LoVo (cell line): Measurements from ENCODE around the gene CALN1.
"Not testable (repeated sequence)": the region's sequence is repeated elsewhere in the genome, so short reads cannot be mapped to it uniquely, and the experiment has no call there.

ENCODE experiments used
- DNase-seq: peaks from one replicate; pipeline ENCODE4 v3.0.0-alpha.2; 2016; ENCODE audit warnings: low spot score

Gene CALN1

GRCh38 chr7:72412121-72412618 is at the start of gene CALN1:
Gene CALN1 (minus strand): TSS chr7:72412338.
- DNase-seq = not testable (repeated sequence)

DNA sequence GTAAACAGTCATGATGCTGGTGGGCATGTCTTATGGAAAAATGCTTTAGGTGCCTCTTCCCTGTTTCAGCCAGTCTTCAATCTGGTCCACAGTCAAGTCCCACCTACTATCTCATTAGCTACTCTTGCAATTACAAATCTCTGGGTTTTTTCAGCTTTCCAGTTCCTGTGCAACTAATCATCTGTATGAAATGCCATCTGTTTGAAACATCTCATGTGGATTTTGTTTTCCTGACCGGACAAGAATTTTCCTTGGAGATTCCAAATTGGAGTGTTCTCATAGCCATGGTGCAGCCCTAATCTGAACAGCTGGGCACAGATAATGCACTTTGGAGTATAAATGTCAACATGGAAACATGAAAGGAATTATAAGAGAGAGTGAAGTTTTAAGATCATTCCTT is 41.3 kb upstream of the CALN1 start:
- DNase-seq = no peak

GRCh38 chr7:72447465-72448204 is 35.5 kb upstream of the CALN1 start:
- DNase-seq = no peak

GRCh38 chr7:72446591-72447462 is 34.7 kb upstream of the CALN1 start:
- no peak for DNase-seq

- DNase-seq = no peak
Measured at GRCh38 chr7:72446131-72446530, 34.0 kb upstream of the CALN1 start.

DNA sequence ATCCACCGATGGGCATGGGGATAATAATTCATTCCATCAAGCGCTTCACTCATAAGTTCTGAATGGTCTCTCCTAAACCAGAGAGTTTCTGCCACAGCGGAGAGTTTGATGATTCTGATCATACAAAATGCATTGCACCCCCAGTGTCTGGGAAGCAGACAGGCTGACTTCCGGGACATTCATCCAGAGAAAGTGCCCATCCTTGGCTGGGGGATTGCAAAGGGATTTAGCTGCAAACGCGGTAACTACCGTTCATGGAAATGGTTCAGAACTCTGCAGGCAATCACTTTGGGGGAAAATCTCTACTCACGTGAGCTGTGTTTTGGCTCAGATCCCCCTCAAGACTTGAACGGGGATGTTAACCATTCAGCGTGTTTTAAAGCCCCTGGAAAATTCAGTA is 33.4 kb upstream of the CALN1 start:
- no peak for DNase-seq

DNA sequence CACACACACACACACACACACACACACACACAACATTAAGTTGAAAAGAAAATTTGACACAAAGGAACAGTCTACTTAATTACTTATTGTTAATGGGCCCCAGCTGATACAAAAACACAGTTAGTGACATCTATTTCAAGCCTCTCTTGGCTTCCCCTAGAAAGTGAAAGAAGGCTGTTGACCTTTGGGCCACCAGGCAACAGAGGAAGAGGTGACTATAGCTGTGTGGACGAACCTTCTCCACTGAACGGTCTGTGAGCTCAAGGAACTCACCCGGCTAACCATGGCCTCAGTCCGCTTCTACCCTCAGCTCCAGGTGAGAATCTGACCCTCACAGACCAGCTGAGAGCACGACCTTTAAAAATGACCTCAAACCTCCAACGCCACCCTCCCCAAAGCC is 32.9 kb upstream of the CALN1 start:
- no peak for DNase-seq

GRCh38 chr7:72444026-72444776 is 32.1 kb upstream of the CALN1 start:
- no peak for DNase-seq

DNA sequence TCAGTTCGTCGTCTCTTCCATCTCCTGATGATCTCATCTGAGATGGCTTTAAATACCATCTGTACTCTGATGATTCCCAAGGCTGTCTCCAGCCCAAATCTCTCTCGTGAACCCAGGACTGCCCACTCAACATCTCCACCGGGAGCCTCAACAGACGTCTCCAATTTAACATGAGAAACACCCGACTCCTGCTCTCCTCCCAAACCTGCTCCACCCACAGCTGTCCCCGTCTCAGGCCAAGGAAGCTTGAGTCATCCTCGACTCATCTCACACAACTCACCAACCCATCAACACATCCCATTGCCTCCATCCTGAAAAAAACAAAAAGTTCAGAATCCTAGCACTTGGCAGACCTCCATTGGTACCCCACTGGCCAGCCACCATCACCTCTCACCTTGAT is 29.7 kb upstream of the CALN1 start:
- no peak for DNase-seq

- no peak for DNase-seq
Measured at GRCh38 chr7:72438491-72438890, 26.4 kb upstream of the CALN1 start.

DNA sequence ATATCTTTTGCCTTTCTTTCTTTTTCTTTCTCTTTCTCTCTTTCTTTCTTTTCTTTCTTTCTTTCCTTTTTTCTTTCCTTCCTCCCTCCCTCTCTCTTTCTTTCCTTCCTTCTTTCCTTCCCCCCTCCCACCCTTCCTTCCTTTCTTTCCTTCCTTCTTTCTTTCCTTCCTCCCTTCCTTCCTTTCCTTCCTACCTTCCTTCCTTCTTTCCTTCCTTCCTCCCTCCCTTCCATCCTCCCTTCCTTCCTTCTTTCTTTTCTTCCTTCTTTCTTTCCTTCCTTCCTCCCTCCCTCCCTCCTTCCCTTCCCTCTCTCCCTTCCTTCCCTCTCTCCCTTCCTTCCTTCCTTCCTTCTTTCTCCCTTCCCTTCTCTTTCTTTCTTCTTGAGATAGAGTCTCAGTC is 25.5 kb upstream of the CALN1 start:
- DNase-seq = no peak

- no peak for DNase-seq
Measured at GRCh38 chr7:72437061-72437585, 25.0 kb upstream of the CALN1 start.

DNA sequence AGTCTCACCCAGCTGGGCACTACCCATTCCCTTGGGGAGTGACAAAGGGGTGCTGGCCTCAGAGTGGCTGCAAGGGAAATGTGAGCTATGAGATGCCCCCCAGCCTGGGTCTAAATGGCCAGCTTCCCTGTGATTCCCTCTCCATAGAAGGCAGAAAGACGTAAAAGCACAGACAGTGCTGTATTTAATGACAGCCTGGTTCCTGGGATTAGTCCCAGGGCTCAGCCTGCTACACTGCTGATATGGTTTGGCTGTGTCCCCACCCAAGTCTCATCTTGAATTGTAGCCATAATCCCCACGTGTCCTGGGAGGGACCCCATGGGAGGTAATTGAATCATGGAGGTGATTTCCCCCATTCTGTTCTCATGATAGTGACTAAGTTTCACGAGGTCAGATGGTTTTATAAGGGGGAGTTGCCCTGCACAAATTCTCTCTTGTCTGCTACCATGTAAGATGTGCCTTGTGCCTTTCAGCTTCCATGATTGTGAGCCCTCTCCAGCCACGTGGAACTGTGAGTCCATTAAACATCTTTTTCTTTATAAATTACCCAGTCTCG is 23.9 kb upstream of the CALN1 start:
- no peak for DNase-seq

DNA sequence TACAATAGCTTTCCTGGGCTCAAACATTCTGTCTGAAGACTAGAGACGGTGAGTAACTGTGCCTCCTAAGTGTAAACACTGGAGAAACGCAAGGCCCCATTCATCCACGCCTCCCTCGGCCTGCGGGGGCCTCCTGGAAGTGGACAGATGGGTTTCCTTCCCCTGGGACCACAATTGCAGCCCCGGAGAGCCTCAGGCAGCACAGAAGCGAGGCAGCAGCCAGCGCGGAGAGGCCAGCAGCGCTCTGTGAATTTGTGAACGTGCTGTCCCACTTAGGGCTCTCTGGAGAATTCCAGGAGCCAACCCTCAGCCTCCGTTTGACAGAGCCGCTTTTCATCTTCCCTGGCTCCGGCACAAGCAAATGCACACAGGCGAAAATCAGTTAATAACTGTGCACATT is 23.2 kb upstream of the CALN1 start:
- no peak for DNase-seq

- DNase-seq = no peak
Measured at GRCh38 chr7:72430531-72430930, 18.4 kb upstream of the CALN1 start.

DNA sequence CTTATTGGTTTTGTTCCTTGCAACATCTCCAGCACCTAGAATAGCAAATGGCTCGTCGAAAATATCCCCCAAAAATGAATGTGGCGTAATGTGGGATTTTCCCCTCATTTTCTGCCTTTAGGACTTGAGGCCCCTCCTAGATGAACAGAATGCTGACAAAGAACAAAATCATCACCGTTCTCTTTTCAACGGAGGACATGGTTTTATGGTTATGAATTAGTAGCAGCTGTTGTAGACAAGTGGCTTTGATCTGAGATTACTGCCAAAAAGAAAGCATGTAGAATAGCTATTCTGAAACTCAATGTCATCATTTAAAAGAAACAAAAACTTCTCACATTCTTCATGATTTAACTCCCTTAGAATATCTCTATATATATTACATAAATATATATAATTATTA is 17.2 kb upstream of the CALN1 start:
- DNase-seq = no peak

DNA sequence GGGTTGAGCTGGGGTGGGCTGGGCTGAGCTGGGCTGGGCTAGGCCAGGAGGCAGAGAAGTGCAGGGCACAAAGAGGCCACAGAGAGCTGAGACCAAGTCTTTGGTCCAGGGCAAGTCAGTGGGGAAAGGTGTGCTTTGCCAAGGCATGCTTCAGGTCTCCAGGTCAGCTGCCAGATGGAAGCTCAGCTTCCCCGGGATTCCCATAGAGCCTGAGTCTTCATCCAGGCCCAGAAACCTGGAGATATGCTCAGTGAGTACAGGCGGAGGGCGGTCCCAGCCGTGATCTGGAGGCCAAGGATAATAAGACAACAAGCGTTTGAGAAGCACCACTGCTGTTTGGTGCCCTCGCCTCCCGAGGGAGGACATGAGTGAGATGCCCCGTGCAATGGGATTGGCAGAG is 4.7 kb upstream of the CALN1 start:
- DNase-seq = no peak

- no peak for DNase-seq
Measured at GRCh38 chr7:72415586-72415985, 3.4 kb upstream of the CALN1 start.

DNA sequence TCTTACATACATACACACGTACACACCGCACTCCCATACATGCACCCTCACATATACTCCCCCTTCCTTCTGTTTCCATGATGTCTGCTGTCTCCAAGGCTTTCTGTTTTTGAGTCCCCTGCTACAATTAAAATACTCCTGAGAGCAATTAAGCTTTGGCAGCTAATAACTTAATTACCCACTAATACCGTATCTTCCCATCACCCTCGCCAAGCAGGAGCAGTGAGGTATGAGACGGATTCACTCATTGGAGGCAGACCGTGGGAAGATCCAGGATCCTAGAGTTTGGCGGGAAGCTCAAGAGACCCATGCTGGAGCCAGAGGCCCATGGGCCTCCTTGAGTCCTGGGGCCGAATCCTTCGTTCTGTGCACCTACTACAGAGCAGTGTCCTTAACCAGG is 1.7 kb upstream of the CALN1 start:
- no peak for DNase-seq

- DNase-seq = no peak
Measured at GRCh38 chr7:72413290-72413689, 1.2 kb upstream of the CALN1 start.

DNA sequence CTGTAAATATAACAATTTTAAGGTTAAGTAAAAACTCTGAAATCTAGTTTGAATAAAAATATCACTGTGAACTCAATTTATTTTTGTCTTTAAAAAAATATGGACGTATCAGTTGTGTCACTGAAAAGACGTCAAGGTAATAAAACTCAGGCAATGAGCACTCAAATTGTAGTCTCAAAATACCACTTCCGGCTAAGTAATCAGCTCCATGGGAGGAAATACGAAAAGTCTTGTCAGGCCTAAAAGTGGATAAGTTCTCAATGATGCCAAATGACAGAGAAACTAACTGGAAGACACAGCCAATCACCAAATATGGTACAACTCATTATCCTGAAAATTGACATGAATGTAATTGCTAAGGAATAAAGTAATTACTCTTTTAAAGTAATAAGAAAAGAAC is 719 bp downstream of the CALN1 start:
- DNase-seq = no peak

- no peak for DNase-seq
Measured at GRCh38 chr7:72409638-72410015, 2.5 kb downstream of the CALN1 start.
